GM23338 (cell line): ENCODE measurements around the gene NPIPB5.
"Not testable (repeated sequence)": the region's sequence is repeated elsewhere in the genome, so short reads cannot be mapped to it uniquely, and the experiment has no call there.

Experiments
- EZH2 ChIP-seq: fragments of 200-600 bp; sonication (generic); IDR thresholded peaks from one replicate; pipeline ENCODE4 v1.8.0; 2017; ENCODE audit warnings: antibody characterized with exemption, mild to moderate bottlenecking, low read depth; ENCODE audit not compliant: unreplicated experiment
- EZH2phosphoT487 ChIP-seq: fragments of 200-600 bp; sonication (generic); IDR thresholded peaks from one replicate; pipeline ENCODE4 v1.8.1; 2018; ENCODE audit warnings: antibody characterized with exemption; ENCODE audit not compliant: unreplicated experiment
- JUNB ChIP-seq: IDR thresholded peaks from one replicate; pipeline ENCODE4 v1.6.1; 2016; ENCODE audit warnings: antibody characterized with exemption; ENCODE audit not compliant: unreplicated experiment
- POLR2AphosphoS5 ChIP-seq: IDR thresholded peaks from 2 replicates; pipeline ENCODE4 v1.6.1; 2016; ENCODE audit warnings: antibody characterized with exemption, low read depth
- TF ChIP-seq, protein P1 (sequence below), 2 experiments: fragments of 200-600 bp in 1 of 2; sonication (generic) in 1 of 2; conservative IDR thresholded peaks; 2 replicates each; pipeline versions ENCODE4 v1.5.1 to v1.6.1; 2016 to 2017; ENCODE audit warnings: antibody characterized with exemption in 2 of 2, low read depth in 2 of 2, mild to moderate bottlenecking in 2 of 2, moderate library complexity in 1 of 2

- TF ChIP-seq, protein P1, sequence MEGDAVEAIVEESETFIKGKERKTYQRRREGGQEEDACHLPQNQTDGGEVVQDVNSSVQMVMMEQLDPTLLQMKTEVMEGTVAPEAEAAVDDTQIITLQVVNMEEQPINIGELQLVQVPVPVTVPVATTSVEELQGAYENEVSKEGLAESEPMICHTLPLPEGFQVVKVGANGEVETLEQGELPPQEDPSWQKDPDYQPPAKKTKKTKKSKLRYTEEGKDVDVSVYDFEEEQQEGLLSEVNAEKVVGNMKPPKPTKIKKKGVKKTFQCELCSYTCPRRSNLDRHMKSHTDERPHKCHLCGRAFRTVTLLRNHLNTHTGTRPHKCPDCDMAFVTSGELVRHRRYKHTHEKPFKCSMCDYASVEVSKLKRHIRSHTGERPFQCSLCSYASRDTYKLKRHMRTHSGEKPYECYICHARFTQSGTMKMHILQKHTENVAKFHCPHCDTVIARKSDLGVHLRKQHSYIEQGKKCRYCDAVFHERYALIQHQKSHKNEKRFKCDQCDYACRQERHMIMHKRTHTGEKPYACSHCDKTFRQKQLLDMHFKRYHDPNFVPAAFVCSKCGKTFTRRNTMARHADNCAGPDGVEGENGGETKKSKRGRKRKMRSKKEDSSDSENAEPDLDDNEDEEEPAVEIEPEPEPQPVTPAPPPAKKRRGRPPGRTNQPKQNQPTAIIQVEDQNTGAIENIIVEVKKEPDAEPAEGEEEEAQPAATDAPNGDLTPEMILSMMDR (conservative IDR thresholded peaks at IDR 0.05; ENCODE audit: low read depth in 2 of 2), result not testable (repeated sequence)
- TF ChIP-seq POLR2AphosphoS5, EZH2phosphoT487, JUNB, EZH2: not testable (repeated sequence)
Observed at GRCh38 chr16:22510591-22510990, at the start of gene NPIPB5.
